GM19468 (cell line): Measurements from ENCODE around the gene SPATA12.
"Not testable (repeated sequence)": the region's sequence is repeated elsewhere in the genome, so short reads cannot be mapped to it uniquely, and the experiment has no call there.

Source experiments
- ATAC-seq: cut with Tn5 transposase; IDR thresholded peaks from one replicate; pipeline ENCODE4 v1.9.1; 2021; ENCODE audit warnings: mild to moderate bottlenecking, moderate library complexity, moderate number of reproducible peaks; ENCODE audit not compliant: unreplicated experiment; ENCODE audit errors: extremely low read depth

The SPATA12 gene

DNA sequence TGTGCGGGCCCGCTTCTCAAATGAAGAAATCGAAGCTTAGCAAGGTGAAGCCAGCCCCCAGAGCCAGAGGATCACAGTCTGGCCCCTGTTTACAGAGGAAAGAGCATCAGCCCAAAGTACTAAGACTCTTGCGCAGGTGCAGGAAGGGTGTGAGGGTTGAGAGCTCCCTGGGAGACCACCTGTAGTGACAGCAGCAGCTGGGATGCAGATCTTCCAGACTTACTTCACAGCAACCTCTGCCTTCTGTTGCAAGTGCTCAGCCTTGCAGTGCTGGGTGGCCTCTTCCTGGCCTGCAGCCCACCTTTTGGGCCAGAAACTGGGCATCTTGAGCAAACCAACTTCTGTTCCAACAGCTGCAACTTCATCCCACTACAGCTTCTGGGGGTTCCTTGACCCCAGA lies 19.7 kb downstream of the SPATA12 start:
- no peak for ATAC-seq

DNA sequence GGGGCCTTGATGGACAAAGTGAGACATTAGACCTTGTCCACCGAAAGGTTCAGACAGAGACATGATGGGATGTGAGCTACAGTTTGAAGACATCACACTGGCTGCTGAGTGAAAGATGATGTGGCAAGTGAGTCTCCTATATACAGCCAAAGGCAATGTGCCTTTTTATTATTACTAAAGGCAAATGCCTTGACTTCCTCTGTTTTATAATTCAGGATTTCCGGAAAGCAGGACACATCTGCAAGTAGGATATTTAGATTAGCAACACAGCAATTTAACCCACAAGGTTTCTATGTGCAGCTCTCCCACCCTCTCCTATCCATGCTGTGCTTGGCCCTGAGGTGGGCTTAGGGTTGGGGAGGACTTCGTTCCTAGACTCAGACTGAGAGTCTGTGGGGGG lies 20.7 kb downstream of the SPATA12 start:
- ATAC-seq: no peak

DNA sequence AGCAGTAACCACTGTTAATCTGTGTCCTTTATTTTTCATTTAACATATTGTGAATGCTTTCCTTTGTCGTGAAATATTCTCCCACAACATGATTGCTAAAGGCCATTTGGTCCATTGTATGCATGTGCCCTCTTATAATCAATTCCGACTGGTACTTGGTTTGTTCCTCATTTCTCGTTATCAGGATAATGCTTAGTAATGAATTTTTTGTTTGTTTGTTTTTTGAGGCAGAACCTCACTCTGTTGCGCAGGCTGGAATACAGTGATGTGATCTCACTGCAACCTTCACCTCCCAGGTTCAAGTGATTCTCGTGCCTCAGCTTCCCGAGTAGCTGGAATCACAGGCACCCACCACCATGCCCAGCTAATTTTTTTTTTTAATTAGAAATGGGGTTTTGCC lies 22.0 kb downstream of the SPATA12 start:
- ATAC-seq: no peak

DNA sequence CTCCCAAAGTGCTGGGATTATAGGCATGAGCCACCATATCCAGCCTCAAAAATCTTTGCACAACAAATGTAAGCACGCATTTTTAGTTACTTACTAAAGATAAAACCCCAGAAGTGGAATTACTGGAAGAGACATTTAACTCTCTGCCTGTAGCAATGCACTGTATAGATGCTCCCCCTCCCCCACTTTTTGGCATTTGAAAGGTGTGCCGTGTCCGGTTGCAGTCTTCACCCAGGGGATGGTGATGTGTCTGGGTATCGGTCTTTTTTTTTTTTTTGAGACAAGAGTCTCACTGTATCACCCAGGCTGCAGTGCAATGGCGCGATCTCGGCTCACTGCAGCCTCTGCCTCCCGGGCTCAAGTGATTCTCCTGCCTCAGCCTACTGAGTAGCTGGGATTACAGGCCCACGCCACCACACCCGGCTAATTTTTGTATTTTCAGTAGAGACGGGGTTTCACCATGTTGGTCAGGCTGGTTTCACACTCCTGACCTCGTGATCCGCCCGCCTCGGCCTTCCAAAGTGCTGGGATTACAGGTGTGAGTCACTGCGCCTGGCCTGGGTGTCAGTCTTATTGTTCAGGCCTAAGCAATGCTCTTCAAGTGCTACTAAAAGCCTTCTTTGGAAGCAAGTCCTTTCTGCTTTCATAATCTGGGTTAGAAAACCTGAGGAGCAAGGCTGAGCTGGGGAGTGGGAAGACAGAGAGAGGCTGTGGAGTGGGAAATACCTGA lies 23.0 kb downstream of the SPATA12 start:
- ATAC-seq: not testable (repeated sequence)

DNA sequence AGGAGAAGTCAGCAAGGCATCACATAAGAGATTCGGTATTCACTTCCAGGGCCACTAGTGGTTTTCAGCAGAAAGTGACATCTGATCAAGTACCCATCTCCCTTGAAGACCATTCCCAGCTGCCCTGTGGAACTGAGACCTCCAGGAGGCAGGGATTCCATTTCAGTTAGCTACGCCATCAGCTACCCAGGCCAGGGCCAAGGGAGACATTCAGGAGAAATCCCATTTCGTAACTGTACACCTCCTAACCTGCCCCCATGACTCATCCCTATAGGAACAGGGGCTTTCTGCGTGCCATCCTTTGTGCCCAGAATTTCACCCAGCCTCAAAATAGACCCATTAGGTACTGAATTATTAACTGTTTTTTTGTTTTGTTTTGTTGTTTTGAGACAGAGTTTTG lies 24.7 kb downstream of the SPATA12 start:
- no peak for ATAC-seq

DNA sequence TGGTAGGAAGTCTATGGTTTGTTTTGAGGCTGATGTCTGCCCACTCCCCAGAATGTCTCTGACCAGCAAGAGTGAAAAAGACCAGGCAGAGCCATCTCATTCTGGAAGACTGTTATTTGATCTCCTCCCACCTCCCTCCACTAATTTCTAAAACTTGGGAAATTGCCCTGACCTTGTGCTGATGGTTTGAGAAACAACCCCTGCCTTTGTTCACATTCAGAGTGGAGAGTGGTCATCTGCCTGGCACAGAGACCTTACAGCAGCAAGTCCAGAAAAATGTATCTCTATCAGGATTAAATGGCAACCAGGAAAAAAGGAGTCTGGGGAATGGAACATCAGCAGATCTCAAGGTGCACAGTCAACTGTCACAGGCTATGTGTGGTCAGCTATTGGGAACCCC lies 25.7 kb downstream of the SPATA12 start:
- no peak for ATAC-seq

DNA sequence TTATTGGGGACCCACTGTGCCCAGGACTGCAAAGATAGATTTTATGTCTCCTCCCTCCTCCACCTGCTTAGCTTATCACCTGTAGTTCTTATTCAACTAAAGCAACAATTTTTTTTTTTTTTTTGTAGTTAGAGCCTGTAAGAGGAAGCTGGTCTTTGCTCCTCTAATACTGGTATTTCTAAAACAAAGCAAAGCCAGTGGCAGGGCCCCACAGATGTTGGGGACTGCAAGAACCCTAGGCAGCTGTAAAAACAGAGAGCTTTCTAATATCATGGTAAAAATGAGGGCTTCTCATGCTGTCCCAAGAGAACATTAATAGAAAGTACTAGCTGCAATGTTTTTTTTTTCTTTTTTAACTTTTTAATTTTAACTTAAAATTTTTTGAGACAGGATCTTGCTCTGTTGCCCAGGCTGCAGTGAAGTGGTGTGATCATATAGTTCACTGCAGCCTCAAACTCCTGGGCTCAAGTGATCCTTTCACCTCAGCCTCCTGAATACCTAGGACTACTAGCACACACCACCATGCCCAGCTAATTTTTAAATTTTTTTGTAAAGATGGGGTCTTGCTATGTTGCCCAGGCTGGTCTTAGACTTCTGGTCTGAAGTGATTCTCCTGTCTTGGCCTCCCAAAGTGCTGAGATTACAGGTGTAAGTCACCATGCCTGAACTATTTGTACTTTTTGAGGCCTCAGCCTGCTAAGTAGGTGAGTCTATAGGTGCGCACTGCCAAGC lies 27.1 kb downstream of the SPATA12 start:
- no peak for ATAC-seq

DNA sequence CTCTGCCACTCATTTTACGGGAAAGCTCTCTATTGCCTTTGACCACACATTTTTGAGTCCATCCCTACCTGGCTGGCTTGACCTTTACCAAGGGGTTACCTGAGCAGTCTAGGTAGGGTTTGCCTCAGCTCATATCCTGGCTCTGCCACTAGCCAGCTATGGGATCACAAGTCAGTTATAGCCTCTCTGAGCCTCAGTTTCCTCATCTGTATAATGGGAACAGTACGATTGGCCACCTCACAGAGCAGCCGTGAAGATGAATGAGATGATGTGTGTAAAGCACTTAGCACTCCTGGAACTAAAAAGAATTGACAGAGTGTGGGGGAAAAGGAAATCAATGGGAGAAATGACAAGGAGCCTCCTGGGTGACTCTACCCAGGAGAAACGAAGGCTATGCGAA lies 28.0 kb downstream of the SPATA12 start:
- ATAC-seq: no peak

DNA sequence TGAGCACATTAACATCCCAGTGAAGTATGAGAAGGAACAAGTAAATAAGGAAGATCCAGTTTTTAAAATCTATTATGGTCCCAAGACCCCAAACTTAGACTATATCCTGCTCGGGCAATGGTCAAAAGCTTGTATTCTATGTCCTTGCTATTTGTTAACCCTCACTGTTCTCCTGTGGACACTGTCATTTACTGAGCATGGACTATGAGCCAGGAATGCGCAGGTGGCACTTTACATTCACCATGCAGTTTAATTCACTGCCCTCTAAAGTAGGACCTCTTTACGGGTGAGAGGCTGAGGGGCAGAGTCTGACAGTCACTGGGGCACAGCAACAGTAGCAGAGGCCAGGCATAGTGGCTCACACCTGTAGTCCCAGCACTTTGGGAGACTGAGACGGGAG lies 28.6 kb downstream of the SPATA12 start:
- ATAC-seq: no peak

DNA sequence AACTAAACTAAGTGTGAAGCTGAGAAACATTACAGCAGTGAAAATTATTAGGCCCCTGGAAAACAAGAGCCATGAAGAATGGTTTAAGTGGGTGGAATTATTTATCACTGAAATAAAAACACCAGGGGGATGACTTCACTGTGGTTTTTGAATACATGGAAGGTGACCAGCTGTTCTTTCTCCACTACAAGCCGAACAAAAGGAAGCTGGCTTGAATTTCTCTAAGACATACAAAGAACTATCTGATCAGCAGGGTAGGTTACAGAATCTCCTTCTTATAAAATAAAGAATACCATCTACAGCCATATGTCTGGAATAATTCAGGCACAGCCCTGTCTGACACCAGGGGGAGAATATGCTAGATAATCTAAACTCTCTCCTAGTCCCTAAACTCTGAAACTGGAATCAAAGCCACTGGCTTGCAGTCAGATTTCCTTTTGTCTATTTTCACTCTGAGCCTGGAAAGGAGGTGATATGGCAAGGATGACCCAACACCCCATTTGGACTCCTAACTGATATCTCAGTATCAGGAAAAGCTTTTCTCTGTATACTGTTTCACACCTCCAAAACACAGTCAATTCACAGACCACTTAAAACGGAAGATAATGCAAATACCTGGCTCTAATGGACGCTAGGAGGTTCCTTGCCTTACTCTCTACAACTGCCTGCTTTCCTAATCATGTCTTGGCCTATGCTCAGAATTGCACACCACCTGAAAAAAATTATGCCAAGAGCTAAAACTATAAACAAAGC lies 31.2 kb downstream of the SPATA12 start:
- no peak for ATAC-seq

DNA sequence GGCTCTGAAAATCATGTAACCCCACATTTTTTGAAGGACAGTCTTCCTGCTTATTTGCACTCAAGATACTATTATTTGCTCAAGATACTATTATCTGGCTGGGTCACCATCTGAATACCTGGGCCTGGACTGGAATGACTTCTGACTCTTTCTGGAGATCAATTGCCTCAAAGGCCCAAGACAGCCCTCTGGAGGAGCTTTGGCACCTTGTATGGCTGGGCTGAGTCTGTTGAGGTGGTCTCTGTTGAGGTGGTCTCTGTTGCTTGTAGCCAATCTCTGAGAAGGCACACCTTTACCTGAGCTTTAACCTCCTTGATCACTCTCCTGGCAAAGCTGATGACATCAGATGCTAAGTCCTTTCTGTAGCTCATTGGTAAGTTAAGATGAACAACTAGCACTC lies 33.0 kb downstream of the SPATA12 start:
- no peak for ATAC-seq

DNA sequence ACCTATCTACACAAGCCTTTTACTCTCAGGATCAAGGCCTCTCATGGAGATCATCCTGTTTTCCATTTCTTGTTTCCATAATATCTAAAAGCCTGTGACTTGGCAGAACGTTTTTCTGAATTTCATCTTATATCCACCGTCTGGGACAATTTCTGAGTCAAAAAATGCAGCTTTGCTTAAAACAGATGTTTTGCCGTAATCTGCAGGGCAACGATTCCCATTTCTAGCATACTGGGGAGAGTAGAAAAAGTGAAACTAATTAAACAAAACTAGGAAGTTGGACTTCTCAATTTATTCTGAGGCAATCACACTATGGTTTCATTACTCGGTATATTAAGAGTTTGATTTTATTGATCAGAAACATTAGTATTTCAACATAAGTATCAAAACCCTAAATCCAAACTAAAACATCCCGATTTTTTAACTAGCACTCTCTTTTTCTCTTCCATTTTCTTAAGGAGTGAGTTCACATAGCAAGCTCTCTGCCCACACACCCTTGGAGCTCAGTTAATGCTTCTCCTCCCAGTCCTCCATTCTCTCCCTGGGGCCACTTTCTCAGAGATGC lies 33.6 kb downstream of the SPATA12 start:
- ATAC-seq: no peak

DNA sequence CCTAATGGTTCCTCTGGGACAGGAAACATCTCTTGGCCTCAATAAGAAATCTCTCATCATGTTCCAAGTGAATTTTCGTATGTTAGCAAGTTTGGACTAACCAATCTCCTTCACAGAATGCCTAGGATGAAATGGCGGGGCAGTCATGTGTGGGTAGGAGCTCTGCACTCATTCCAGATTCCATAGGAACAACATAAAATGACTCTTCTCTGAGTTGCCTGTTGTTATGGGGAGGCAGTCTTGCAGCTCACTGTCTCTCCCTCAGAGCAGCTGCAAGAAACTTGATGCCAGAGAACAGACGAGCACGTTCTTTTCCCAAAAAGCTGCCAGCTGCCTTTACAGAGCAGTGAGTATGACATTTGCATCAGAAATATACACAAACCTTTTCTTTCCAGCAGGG lies 34.1 kb downstream of the SPATA12 start:
- no peak for ATAC-seq

DNA sequence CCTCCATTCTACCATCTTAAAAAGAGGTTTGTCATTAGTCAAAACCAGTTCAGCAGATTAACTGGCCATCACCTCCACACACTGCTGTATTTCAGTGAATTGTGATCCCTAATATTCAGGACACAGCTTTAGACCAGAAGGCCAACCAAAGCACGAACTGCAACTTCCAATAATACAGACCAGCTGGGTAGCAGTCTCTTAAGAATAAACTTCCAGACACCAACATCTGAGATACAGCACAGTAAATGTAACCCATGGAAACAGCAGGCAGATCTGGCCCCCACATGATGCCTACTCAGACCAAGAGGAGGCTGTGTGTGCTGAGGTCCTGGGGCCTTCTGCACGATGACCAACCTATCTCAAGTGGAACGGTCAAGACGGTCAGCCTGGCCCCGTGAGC lies 34.9 kb downstream of the SPATA12 start:
- ATAC-seq: no peak

DNA sequence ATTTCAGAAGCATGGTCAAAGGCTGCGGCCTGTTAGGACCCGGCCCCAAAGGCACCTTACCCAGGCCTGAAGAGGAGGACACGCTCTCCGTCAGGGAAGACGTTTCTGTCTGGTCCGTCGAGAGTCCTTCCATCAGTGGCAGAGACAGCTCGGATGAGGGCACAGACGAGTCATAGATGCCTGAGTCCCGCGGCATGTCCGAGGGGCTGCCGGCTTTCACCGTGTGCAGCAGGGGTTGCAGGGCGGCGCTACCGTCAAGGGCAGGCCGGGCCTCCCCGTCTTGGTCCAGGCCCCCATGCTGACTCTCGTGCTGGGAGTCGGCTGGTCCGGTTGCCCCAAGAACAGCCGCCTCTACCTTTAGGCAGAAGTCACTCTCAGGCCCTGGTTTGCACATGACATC lies 37.1 kb downstream of the SPATA12 start:
- ATAC-seq: no peak

DNA sequence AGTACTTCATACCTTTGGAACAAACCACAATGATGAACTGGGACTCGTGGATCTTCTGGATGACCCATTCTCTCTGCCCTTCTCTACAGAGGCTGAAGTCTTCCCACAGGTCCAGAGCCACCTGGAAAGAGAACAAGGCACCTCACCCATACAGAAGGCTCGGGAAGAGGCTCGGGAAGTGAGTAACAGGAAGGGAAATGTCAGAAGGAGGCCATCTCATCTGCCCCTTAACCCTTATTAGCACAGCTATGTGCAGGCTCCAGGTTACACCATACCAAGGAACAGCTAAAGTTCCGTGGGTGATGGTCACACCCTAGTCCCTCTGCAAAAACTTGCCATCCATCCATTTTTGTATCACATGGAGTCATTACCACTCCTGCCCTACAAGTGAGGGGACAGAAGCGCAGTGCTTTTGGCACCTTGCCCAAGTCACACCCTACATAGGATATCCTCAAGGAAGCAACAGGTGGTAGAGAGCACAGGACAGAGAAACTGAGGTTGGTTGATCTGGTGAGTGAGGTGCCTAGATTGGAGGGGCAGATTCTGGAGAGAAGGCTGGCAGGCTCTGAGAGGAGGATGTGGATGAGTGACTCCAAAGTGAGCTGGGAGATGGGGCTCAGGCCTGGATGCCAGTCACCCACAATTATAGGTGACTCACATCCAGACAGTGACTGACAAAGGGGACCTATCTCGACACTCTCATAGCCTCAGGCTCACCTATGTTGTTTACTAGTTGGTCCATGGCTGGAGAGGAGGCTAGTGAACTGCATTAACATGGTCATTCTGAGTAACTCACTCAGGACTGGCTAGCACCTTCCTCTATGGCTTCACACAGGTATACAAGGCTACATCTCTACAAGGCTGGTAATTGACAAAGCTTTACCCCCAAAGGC lies 38.2 kb downstream of the SPATA12 start:
- no peak for ATAC-seq

DNA sequence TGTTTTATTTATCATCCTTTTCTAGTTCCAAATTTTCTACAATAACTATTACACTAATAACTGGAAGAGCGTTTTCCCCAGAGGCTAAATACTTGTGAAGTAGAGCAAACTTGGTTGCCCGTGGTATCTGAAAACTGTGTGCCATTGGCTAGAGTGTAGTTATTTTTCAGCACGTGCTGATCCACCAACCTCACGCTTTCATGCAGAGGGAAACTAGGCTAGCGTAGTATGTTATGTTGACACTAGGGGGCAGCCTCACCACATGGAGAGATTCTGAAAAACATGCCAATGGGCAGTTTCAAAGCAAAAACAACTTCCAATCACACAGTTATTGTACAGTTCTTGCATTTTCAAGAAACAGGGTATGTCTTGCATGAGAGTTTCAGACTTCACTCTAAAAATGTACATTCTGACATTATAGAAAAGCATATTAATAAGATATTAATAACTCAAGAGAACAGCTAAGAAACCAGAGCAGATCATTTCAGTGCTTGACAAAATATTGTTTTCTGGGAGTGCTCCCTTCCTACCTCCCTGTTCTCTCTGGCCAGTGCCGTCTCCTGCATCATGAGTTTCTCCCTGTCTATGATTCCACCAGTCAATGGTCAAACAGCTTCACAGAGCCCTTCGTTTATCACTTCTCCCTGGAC lies 39.7 kb downstream of the SPATA12 start:
- no peak for ATAC-seq

DNA sequence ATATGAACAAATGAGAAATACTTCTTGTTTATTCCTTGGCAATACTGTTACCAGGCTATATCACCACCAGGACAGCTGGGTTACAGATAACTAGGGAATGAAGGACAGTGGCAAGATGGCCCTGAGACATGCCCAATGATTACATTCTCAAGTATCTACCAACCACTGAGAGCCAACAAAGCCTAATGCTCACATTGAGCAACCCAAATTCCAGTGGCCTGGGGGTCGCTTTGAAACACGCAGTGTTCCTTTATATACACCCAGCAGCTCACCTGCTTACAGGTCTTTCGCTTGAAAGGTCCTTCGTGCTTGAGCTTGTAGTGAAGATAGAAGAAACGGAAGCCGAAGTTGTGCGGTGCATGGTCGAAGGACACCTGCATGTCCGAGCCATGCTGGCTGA lies 45.1 kb downstream of the SPATA12 start:
- ATAC-seq: no peak

DNA sequence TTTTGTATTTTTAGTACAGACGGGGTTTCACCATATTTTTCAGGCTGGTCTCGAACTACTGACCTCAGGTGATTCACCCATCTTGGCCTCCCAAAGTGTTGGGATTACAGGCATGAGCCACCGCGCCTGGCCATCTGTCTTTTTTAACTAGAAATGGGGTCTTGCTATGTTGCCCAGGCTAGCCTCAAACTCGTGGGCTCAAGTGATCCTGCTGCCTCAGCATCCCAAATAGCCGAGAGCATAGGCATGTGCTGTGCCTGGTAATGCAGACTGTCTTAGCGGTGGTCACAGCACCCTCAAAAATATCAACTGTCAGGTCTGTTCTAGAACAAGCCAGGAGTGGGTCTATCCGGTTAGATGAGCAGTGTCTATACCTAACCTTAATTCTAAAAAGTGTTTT lies 48.2 kb downstream of the SPATA12 start:
- ATAC-seq: no peak
